Measurements from ENCODE around the gene TMEM129. TPM values are rescaled to one million over a fixed set of nuclear protein-coding genes. Genes with fewer than 3 reads are reported as not detected.

TMEM129 gene
- total RNA-seq, 1 donor from 2014 or later: 20.0 TPM

GRCh38 chr4:1749370-1749769, 28.2 kb upstream of the TMEM129 start:
- no peak for DNase-seq (ENCODE audit: low read depth)
- Histone ChIP-seq H3K36me3 (ENCODE audit: control insufficient read depth, insufficient read depth, low read length) (no peaks in the 10 kb centered on the region), H3K27me3 (ENCODE audit: control insufficient read depth, insufficient read depth, low read length) (no peaks in the 10 kb centered on the region), H3K4me3 (ENCODE audit: low read depth, low read length) (no peak overlapping the region)
- TF ChIP-seq, protein P1, sequence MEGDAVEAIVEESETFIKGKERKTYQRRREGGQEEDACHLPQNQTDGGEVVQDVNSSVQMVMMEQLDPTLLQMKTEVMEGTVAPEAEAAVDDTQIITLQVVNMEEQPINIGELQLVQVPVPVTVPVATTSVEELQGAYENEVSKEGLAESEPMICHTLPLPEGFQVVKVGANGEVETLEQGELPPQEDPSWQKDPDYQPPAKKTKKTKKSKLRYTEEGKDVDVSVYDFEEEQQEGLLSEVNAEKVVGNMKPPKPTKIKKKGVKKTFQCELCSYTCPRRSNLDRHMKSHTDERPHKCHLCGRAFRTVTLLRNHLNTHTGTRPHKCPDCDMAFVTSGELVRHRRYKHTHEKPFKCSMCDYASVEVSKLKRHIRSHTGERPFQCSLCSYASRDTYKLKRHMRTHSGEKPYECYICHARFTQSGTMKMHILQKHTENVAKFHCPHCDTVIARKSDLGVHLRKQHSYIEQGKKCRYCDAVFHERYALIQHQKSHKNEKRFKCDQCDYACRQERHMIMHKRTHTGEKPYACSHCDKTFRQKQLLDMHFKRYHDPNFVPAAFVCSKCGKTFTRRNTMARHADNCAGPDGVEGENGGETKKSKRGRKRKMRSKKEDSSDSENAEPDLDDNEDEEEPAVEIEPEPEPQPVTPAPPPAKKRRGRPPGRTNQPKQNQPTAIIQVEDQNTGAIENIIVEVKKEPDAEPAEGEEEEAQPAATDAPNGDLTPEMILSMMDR (IDR thresholded peaks at IDR 0.05; ENCODE audit: insufficient read depth, low read length, severe bottlenecking): no peak
- no peak for FAIRE-seq

DNA sequence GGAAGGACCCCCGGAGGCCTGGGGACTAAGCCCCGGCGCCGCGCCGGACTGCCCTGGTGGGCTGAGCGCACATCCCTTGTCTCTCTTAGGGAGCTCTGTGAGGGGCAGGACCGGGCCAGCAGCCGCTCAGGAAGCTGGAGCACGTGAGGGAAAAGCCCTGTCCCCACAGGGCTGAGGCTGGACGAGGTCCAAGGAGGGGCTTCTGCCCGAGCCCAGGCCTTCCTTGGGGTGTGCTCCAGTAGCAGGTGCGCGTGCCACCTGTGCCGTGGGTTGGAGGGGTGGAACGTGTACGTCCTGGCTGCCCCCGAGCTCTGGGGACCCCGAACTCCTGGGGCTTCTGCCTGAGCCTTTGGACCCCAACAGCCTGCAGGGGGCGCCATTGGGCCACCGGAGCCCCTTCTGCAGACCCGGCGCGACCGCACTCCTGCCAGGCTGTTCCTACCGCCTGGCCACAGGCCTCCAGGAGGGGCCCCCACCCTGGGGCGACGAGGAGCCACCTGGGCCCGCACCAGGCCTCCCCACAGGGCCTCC, 27.4 kb upstream of the TMEM129 start:
- Histone ChIP-seq H3K4me3 (ENCODE audit: low read depth, low read length) (no peak overlapping the region), H3K27me3 (ENCODE audit: control insufficient read depth, insufficient read depth, low read length) (no peaks in the 10 kb centered on the region), H3K36me3 (ENCODE audit: control insufficient read depth, insufficient read depth, low read length) (no peaks in the 10 kb centered on the region)
- FAIRE-seq (no peak), DNase-seq (ENCODE audit: low read depth) (peak; percentile 37)
- TF ChIP-seq, protein P1 (IDR thresholded peaks at IDR 0.05; ENCODE audit: insufficient read depth, low read length, severe bottlenecking): peak; percentile 90

DNA sequence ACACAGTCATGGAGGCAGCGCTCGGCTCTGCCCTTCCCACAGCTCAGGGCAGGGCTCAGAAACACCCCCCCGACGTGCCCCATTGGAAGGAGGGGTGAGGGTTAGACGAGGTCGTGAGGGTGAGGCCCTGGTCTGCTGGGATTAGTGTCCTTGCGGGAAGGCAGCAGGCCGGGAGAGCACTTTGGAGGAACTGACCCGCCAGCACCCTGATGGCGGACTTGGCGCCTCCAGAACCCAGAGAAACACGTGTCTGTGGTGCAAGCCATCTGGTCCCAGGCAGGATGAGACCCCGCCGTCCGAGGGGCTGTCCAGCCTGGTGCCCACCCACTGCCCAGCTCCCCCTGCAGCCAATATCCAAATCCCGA, 26.5 kb upstream of the TMEM129 start:
- TF ChIP-seq, protein P1 (IDR thresholded peaks at IDR 0.05; ENCODE audit: insufficient read depth, low read length, severe bottlenecking): no peak
- DNase-seq (ENCODE audit: low read depth) (no peak), FAIRE-seq (no peak)
- Histone ChIP-seq H3K4me3 (ENCODE audit: low read depth, low read length) (no peak overlapping the region), H3K27me3 (ENCODE audit: control insufficient read depth, insufficient read depth, low read length) (no peaks in the 10 kb centered on the region), H3K36me3 (ENCODE audit: control insufficient read depth, insufficient read depth, low read length) (no peaks in the 10 kb centered on the region)

DNA sequence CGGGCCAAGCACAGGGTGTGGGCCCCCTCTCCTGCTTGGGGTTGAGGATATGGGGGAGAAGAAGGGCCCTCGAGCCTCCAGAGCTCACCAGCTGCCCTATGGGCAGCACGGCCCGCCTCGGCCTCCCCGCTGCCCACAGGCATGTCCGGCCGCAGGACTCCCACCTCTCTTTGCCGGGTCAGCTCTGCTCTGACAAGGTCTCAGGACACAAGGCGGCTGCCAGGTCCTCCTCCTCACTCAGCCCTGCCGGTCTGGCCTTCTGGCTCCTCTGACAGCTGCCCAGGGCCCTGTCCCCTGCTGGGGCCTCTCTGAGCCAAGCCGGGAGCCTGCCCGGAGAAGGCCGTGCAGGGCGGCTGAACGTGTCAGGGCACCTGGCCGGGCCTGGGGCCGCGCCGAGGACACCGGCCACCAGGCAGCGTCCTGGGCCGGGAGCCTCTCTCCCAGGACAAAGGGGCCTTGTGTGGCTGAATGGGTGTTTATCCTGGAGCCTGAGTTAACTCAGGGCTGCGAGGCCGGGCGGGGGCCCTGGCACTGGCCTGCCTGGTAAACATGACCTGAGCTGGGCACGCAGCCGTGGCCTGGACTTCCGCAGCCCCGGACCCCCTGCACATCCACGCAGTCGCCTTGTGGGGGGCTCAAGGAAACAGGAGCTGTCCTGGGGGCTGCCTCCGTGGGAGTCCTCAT, 25.9 kb upstream of the TMEM129 start:
- Histone ChIP-seq H3K36me3 (ENCODE audit: control insufficient read depth, insufficient read depth, low read length) (no peaks in the 10 kb centered on the region), H3K27me3 (ENCODE audit: control insufficient read depth, insufficient read depth, low read length) (no peaks in the 10 kb centered on the region), H3K4me3 (ENCODE audit: low read depth, low read length) (no peak overlapping the region)
- FAIRE-seq: no peak
- TF ChIP-seq, protein P1 (IDR thresholded peaks at IDR 0.05; ENCODE audit: insufficient read depth, low read length, severe bottlenecking): no peak
- no peak for DNase-seq (ENCODE audit: low read depth)

DNA sequence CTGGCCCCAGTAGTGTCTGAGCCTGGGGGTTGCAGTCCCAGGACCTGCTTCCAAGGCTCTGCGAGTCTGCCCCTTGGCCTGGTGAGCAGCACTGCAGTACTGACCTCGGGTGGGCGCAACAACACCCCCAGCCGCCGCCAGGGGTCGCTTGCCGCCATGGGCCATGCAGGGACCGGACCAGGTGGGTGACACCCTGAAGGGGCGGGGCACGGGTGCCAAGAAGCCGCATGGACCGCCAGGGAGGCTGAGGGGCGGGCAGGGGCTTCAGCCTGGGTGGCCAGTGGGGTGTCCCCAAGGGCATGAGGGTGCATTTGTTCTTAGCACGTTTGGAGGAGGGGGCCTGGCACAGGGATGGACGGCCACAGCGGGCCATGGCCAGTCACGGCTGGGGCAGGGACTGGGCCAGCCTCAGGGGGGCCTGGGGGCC, 25.2 kb upstream of the TMEM129 start:
- Histone ChIP-seq H3K27me3 (ENCODE audit: control insufficient read depth, insufficient read depth, low read length) (no peaks in the 10 kb centered on the region), H3K4me3 (ENCODE audit: low read depth, low read length) (no peak overlapping the region), H3K36me3 (ENCODE audit: control insufficient read depth, insufficient read depth, low read length) (no peaks in the 10 kb centered on the region)
- FAIRE-seq: no peak
- TF ChIP-seq, protein P1 (IDR thresholded peaks at IDR 0.05; ENCODE audit: insufficient read depth, low read length, severe bottlenecking): peak; percentile 83
- DNase-seq (ENCODE audit: low read depth): peak; percentile 42

DNA sequence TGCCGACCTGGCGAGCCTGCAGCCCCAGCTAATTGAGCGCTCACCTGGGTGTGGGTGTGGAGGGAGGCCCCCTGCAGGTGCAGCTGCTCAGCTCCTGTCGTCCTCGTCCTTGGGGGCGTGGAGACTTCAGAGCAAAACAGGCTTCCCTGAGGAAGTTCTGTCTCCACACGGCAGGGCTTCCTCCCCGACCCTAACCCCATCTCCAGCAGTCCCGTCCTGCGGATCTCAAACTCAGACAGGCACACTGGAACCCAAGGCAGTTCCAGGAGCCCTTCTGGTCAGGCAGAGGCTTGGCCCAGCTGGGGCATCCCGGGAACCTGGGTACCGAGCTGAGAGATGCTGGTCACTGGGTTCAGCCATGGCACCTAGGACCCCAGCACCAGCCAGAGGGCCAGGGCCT, 24.6 kb upstream of the TMEM129 start:
- no peak for DNase-seq (ENCODE audit: low read depth)
- TF ChIP-seq, protein P1 (IDR thresholded peaks at IDR 0.05; ENCODE audit: insufficient read depth, low read length, severe bottlenecking): no peak
- Histone ChIP-seq H3K27me3 (ENCODE audit: control insufficient read depth, insufficient read depth, low read length) (no peaks in the 10 kb centered on the region), H3K4me3 (ENCODE audit: low read depth, low read length) (no peak overlapping the region), H3K36me3 (ENCODE audit: control insufficient read depth, insufficient read depth, low read length) (no peaks in the 10 kb centered on the region)
- no peak for FAIRE-seq
